Endodermal cell (in vitro differentiated cells): ENCODE data around the gene NDUFAB1. TPM values are rescaled to one million over a fixed set of nuclear protein-coding genes. Genes with fewer than 3 reads are reported as not detected.

ENCODE experiments used
- DNase-seq: peaks from one replicate; pipeline ENCODE4 v3.0.0-alpha.2; 2017
- H3K27ac ChIP-seq: 2 replicates; pipeline ENCODE4 v1.5.1; 2013; ENCODE audit warnings: mild to moderate bottlenecking, low read depth, low read length, moderate library complexity
- H3K27me3 ChIP-seq: 2 replicates; pipeline ENCODE4 v1.6.1; 2013; ENCODE audit warnings: mild to moderate bottlenecking, low read length, moderate library complexity; ENCODE audit not compliant: insufficient read depth, control insufficient read depth, poor library complexity, severe bottlenecking
- H3K36me3 ChIP-seq: 2 replicates; pipeline ENCODE4 v1.7.0; 2013; ENCODE audit warnings: mild to moderate bottlenecking, low read length, moderate library complexity; ENCODE audit not compliant: control insufficient read depth, insufficient read depth
- H3K4me1 ChIP-seq: one replicate; pipeline ENCODE4 v1.7.0; 2013; ENCODE audit warnings: low read length; ENCODE audit not compliant: control insufficient read depth, insufficient read depth
- H3K4me3 ChIP-seq: 2 replicates; pipeline ENCODE4 v1.5.1; 2013; ENCODE audit warnings: mild to moderate bottlenecking, low read length, moderate library complexity
- H3K9ac ChIP-seq: 2 replicates; pipeline ENCODE4 v1.6.1; 2013; ENCODE audit warnings: mild to moderate bottlenecking, low read length, moderate library complexity; ENCODE audit not compliant: poor library complexity, severe bottlenecking; ENCODE audit errors: extremely low read depth
- H3K9me3 ChIP-seq: 2 replicates; pipeline ENCODE4 v1.6.1; 2013; ENCODE audit warnings: mild to moderate bottlenecking, low read length, moderate library complexity; ENCODE audit not compliant: control insufficient read depth
- H3K27ac Mint-ChIP-seq: 2 replicates; pipeline ENCODE4 v1.8.0; 2020; ENCODE audit warnings: mixed read lengths
- H3K27me3 Mint-ChIP-seq: 2 replicates; pipeline ENCODE4 v1.8.0; 2021; ENCODE audit warnings: mild to moderate bottlenecking, mixed read lengths; ENCODE audit not compliant: insufficient read depth
- H3K36me3 Mint-ChIP-seq: 2 replicates; pipeline ENCODE4 v1.8.0; 2020; ENCODE audit warnings: low read depth, mixed read lengths
- H3K4me1 Mint-ChIP-seq: 2 replicates; pipeline ENCODE4 v1.8.0; 2020; ENCODE audit warnings: mixed read lengths
- H3K4me3 Mint-ChIP-seq: 2 replicates; pipeline ENCODE4 v1.8.0; 2020; ENCODE audit warnings: mild to moderate bottlenecking, moderate library complexity, mixed read lengths
- H3K9me3 Mint-ChIP-seq: 2 replicates; pipeline ENCODE4 v1.8.0; 2020; ENCODE audit warnings: mild to moderate bottlenecking, mixed read lengths
- CTCF ChIP-seq: fragments of 200-600 bp; sonication (generic); conservative IDR thresholded peaks from 2 replicates; pipeline ENCODE4 v1.5.0; 2021; ENCODE audit warnings: antibody characterized with exemption, mild to moderate bottlenecking
- WGBS, 2 experiments: methylation state at CpG; one replicate each; pipeline versions ENCODE4 v1.1.5 to v1.1.7; 2013; ENCODE audit warnings: missing lambda C conversion rate in 2 of 2, mixed read lengths in 1 of 2; ENCODE audit not compliant: insufficient coverage in 1 of 2, insufficient read length in 1 of 2; 5-methylcytosine and 5-hydroxymethylcytosine counted together
- total RNA-seq, 2 donors: library from RNA; stranded (reverse); fragmentation: NEBNext Ultra II Directional in 1 of 2; extraction: Animal tissue kit (Norgen Biotek cat#: 25700) in 1 of 2; gene quantifications; 2 replicates in 1 of 2; 3 replicates in 1 of 2; pipeline ENCODE4 v1.2.1, GENCODE V29; 2021

NDUFAB1 gene
- total RNA-seq, 2 donors from 2014 or later = 106 to 120 TPM

- H3K27me3 Mint-ChIP-seq = no peaks in the 10 kb centered on the region
- no peaks in the 10 kb centered on the region for H3K9me3 Mint-ChIP-seq
- no peak overlapping the region for H3K27ac Mint-ChIP-seq
- Histone ChIP-seq H3K36me3 (peaks cover 78% of the 10 kb centered on the region), H3K4me3 (no peak overlapping the region), H3K27ac (no peak overlapping the region), H3K9me3 (no peaks in the 10 kb centered on the region), H3K4me1 (peaks cover 4% of the 10 kb centered on the region), H3K27me3 (no peaks in the 10 kb centered on the region), H3K9ac (no peak overlapping the region)
- H3K4me1 Mint-ChIP-seq = peaks cover 9% of the 10 kb centered on the region
- TF ChIP-seq CTCF = no peak
- no peak for DNase-seq
- 88 to 91% methylated on average over 4 to 5 of the region's 5 CpGs for WGBS, 2 experiments
- no peak overlapping the region for H3K4me3 Mint-ChIP-seq
- peaks cover 52% of the 10 kb centered on the region for H3K36me3 Mint-ChIP-seq
These were observed 17.9 kb downstream of the NDUFAB1 start for GRCh38 chr16:23578101-23578830.

DNA sequence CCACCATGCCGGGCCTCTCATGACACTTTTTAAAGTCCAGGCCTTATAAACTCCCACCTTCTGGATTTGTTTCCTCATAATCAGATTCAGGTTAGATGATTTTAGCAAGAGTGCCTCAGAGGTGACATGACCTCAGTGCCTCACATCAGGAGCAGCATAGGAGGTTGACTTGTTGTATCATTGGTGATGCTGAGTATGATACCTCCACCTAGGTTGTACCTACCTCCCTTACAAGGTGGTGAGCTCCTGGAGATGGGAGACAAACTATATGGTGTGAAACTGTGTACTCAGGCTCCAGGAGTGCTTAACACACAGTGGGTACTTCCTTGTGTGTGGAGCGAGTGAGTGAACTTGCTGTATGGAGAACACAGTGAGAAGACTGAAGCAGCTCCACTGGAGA is 18.6 kb downstream of the NDUFAB1 start:
- whole genome bisulfite sequencing, 2 experiments = 92 to 100% methylated on average over 2 of the region's 2 CpGs
- no peak overlapping the region for H3K4me3 Mint-ChIP-seq
- H3K36me3 ChIP-seq = peaks cover 84% of the 10 kb centered on the region

GRCh38 chr16:23575834-23576233 is 20.3 kb downstream of the NDUFAB1 start:
- Mint-ChIP-seq H3K36me3 (peaks cover 58% of the 10 kb centered on the region), H3K4me3 (no peak overlapping the region), H3K27me3 (no peaks in the 10 kb centered on the region), H3K9me3 (no peaks in the 10 kb centered on the region), H3K4me1 (peaks cover 10% of the 10 kb centered on the region), H3K27ac (no peak overlapping the region)
- Histone ChIP-seq H3K9ac (no peak overlapping the region), H3K36me3 (peaks cover 87% of the 10 kb centered on the region), H3K27me3 (no peaks in the 10 kb centered on the region), H3K9me3 (no peaks in the 10 kb centered on the region), H3K4me3 (no peak overlapping the region), H3K27ac (no peak overlapping the region), H3K4me1 (peaks cover 4% of the 10 kb centered on the region)
- 83 to 89% methylated on average over 1 to 3 of the region's 3 CpGs for WGBS, 2 experiments
- TF ChIP-seq CTCF = peak; percentile 38
- no peak for DNase-seq

More for the DNA sequence above, 18.6 kb downstream of the NDUFAB1 start:
- H3K27me3 ChIP-seq = no peaks in the 10 kb centered on the region
- Mint-ChIP-seq H3K27me3 (no peaks in the 10 kb centered on the region), H3K4me1 (peaks cover 10% of the 10 kb centered on the region), H3K9me3 (no peaks in the 10 kb centered on the region), H3K27ac (no peak overlapping the region), H3K36me3 (peaks cover 57% of the 10 kb centered on the region)
- H3K27ac ChIP-seq = no peak overlapping the region
- H3K4me3 ChIP-seq = no peak overlapping the region
- H3K4me1 ChIP-seq = peaks cover 4% of the 10 kb centered on the region
- TF ChIP-seq CTCF = no peak
- H3K9ac ChIP-seq = no peak overlapping the region
- no peaks in the 10 kb centered on the region for H3K9me3 ChIP-seq
- no peak for DNase-seq
